Calu3 (cell line): Measurements from ENCODE around the gene NAALADL2. TPM values are rescaled to one million over a fixed set of nuclear protein-coding genes. Genes with fewer than 3 reads are reported as not detected.

Experiments
- BruUV-seq: library from RNA; stranded (reverse); fragments of 400-500 nt; replicated peaks from 2 replicates; lab custom pipeline; 2021; lab: Mats Ljungman, UMichigan
- CTCF ChIA-PET: fragments of 300-600 bp; sonication (Branson Sonifier 250); formaldehyde crosslinking; loops from one replicate; lab custom pipeline; 2022; ENCODE audit warnings: antibody characterized with exemption; lab: Charles Lee
- DNase-seq: peaks from one replicate; pipeline ENCODE4 v3.0.0; 2022
- H3K27ac Mint-ChIP-seq: one replicate; pipeline ENCODE4 v1.8.0; 2022; ENCODE audit warnings: mixed read lengths; ENCODE audit not compliant: unreplicated experiment
- H3K27me3 Mint-ChIP-seq: one replicate; pipeline ENCODE4 v1.8.0; 2022; ENCODE audit warnings: mixed read lengths; ENCODE audit not compliant: unreplicated experiment
- H3K36me3 Mint-ChIP-seq: one replicate; pipeline ENCODE4 v1.8.0; 2022; ENCODE audit warnings: mild to moderate bottlenecking, moderate library complexity, mixed read lengths; ENCODE audit not compliant: insufficient read depth, unreplicated experiment
- H3K4me1 Mint-ChIP-seq: one replicate; pipeline ENCODE4 v1.8.0; 2022; ENCODE audit warnings: mild to moderate bottlenecking, low read depth, mixed read lengths; ENCODE audit not compliant: unreplicated experiment
- H3K4me3 Mint-ChIP-seq: one replicate; pipeline ENCODE4 v1.8.0; 2022; ENCODE audit warnings: mild to moderate bottlenecking, low read depth, moderate library complexity, mixed read lengths; ENCODE audit not compliant: unreplicated experiment
- H3K9me3 Mint-ChIP-seq: one replicate; pipeline ENCODE4 v1.8.0; 2022; ENCODE audit warnings: low read depth, mixed read lengths; ENCODE audit not compliant: unreplicated experiment
- CTCF ChIP-seq: fragments of 200-600 bp; IDR thresholded peaks from one replicate; pipeline ENCODE4 v1.8.0; 2022; ENCODE audit warnings: antibody characterized with exemption; ENCODE audit not compliant: unreplicated experiment
- intact Hi-C: fragments of 100-400 bp; cut with micrococcal nuclease; formaldehyde crosslinking; loops from one replicate; pipeline ENCODE4 v1.10.0; 2022; ENCODE audit not compliant: unreplicated experiment
- total RNA-seq: library from RNA; stranded (reverse); gene quantifications from 2 replicates; pipeline ENCODE4 v1.2.3, GENCODE V29; 2022

Gene NAALADL2
- total RNA-seq, 1 experiment from 2014 or later, result 36.9 TPM

DNA sequence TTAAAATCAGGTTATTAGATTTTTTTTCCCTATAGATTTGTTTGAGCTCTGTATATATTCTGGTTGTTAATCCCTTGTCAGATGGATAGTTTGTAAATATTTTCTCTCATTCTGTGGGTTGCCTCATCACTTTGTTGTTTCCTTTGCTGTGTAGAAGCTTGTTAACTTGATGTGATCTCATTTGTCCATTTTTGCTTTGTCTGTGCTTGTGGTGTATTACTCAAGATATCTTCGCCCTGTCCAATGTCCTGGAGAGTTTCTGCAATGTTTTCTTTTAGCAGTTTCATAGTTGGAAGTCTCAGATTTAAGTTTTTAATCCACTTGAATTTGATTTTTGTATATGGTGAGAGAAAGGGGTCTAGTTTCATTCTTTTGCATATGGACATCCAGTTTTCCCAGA is 699.1 kb downstream of the NAALADL2 start:
- Mint-ChIP-seq H3K27ac (no peak overlapping the region), H3K36me3 (no peaks in the 10 kb centered on the region), H3K9me3 (peaks cover 11% of the 10 kb centered on the region), H3K27me3 (no peaks in the 10 kb centered on the region), H3K4me1 (no peaks in the 10 kb centered on the region), H3K4me3 (no peak overlapping the region)
- CTCF ChIA-PET, result no interaction called here
- intact Hi-C loops, result no loop called here
- no peak for TF ChIP-seq CTCF
- DNase-seq, result no peak
- no TSS peak for BruUV-seq

DNA sequence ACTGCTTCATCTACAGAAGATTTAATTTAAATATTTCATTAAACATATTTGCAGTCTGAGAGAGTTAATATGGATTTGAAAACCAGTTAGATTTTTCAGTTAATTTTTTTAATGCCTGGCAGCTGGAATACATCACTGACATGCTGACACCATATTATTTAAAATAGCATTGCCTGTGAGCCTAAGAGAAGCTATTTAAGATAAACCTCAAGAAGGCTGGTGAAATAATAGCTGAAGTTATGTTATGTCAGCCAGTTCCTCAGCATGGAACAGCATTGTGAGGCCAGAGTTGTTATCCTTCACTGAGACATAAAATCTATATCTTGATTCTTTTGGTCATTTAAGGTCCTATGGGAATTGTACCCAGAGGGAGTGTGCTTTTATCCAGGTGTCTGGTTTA is 705.2 kb downstream of the NAALADL2 start:
- no peak for TF ChIP-seq CTCF
- Mint-ChIP-seq H3K36me3 (no peaks in the 10 kb centered on the region), H3K4me1 (no peaks in the 10 kb centered on the region), H3K9me3 (no peaks in the 10 kb centered on the region), H3K27me3 (no peaks in the 10 kb centered on the region), H3K27ac (no peak overlapping the region), H3K4me3 (no peak overlapping the region)
- BruUV-seq, result no TSS peak
- CTCF ChIA-PET, result no interaction called here
- intact Hi-C loops, result no loop called here
- DNase-seq, result no peak

- Mint-ChIP-seq H3K4me1 (no peaks in the 10 kb centered on the region), H3K4me3 (no peak overlapping the region), H3K27me3 (no peaks in the 10 kb centered on the region), H3K9me3 (no peaks in the 10 kb centered on the region), H3K27ac (no peak overlapping the region), H3K36me3 (no peaks in the 10 kb centered on the region)
- no peak for DNase-seq
- intact Hi-C loops, result no loop called here
- CTCF ChIA-PET, result no interaction called here
- TF ChIP-seq CTCF, result no peak
- no TSS peak for BruUV-seq
Measured at GRCh38 chr3:175571096-175571495, 712.0 kb downstream of the NAALADL2 start.

- Mint-ChIP-seq H3K4me1 (no peaks in the 10 kb centered on the region), H3K27me3 (no peaks in the 10 kb centered on the region), H3K4me3 (no peak overlapping the region), H3K27ac (no peak overlapping the region), H3K36me3 (no peaks in the 10 kb centered on the region), H3K9me3 (no peaks in the 10 kb centered on the region)
- intact Hi-C loops, result no loop called here
- CTCF ChIA-PET, result no interaction called here
- DNase-seq, result no peak
- no peak for TF ChIP-seq CTCF
- BruUV-seq, result no TSS peak
Measured at GRCh38 chr3:175573226-175573625, 714.1 kb downstream of the NAALADL2 start.
